Endothelial cell (in vitro differentiated cells): Measurements from ENCODE around the gene RING1. TPM values are rescaled to one million over a fixed set of nuclear protein-coding genes. Genes with fewer than 3 reads are reported as not detected.

Source experiments
- DNase-seq: peaks from one replicate; pipeline ENCODE4 v3.0.0; 2021; ENCODE audit warnings: low spot score
- H3K27ac Mint-ChIP-seq: one replicate; pipeline ENCODE4 v1.8.0; 2021; ENCODE audit warnings: mixed read lengths, inconsistent platforms; ENCODE audit not compliant: unreplicated experiment
- H3K27me3 Mint-ChIP-seq: one replicate; pipeline ENCODE4 v1.8.0; 2021; ENCODE audit warnings: mild to moderate bottlenecking, moderate library complexity, mixed read lengths, inconsistent platforms; ENCODE audit not compliant: unreplicated experiment
- H3K36me3 Mint-ChIP-seq: one replicate; pipeline ENCODE4 v1.8.0; 2021; ENCODE audit warnings: mild to moderate bottlenecking, low read depth, mixed read lengths, inconsistent platforms; ENCODE audit not compliant: unreplicated experiment
- H3K4me1 Mint-ChIP-seq: one replicate; pipeline ENCODE4 v1.8.0; 2021; ENCODE audit warnings: mild to moderate bottlenecking, mixed read lengths, inconsistent platforms; ENCODE audit not compliant: unreplicated experiment
- H3K4me3 Mint-ChIP-seq: one replicate; pipeline ENCODE4 v1.8.0; 2021; ENCODE audit warnings: mild to moderate bottlenecking, mixed read lengths, inconsistent platforms; ENCODE audit not compliant: unreplicated experiment
- H3K9me3 Mint-ChIP-seq: one replicate; pipeline ENCODE4 v1.8.0; 2021; ENCODE audit warnings: mixed read lengths, inconsistent platforms; ENCODE audit not compliant: unreplicated experiment
- total RNA-seq: library from RNA; stranded (reverse); fragmentation: NEBNext Ultra II Directional; extraction: Animal tissue kit (Norgen Biotek cat#: 25700); gene quantifications from one replicate; pipeline ENCODE4 v1.2.1, GENCODE V29; 2021; ENCODE audit not compliant: unreplicated experiment
- TF ChIP-seq, protein P1 (sequence below): fragments of 200-600 bp; sonication (generic); IDR thresholded peaks from one replicate; pipeline ENCODE4 v1.5.0; 2021; ENCODE audit warnings: antibody characterized with exemption; ENCODE audit not compliant: unreplicated experiment

The RING1 gene
- total RNA-seq, 1 donor from 2014 or later = 19.6 TPM

DNA sequence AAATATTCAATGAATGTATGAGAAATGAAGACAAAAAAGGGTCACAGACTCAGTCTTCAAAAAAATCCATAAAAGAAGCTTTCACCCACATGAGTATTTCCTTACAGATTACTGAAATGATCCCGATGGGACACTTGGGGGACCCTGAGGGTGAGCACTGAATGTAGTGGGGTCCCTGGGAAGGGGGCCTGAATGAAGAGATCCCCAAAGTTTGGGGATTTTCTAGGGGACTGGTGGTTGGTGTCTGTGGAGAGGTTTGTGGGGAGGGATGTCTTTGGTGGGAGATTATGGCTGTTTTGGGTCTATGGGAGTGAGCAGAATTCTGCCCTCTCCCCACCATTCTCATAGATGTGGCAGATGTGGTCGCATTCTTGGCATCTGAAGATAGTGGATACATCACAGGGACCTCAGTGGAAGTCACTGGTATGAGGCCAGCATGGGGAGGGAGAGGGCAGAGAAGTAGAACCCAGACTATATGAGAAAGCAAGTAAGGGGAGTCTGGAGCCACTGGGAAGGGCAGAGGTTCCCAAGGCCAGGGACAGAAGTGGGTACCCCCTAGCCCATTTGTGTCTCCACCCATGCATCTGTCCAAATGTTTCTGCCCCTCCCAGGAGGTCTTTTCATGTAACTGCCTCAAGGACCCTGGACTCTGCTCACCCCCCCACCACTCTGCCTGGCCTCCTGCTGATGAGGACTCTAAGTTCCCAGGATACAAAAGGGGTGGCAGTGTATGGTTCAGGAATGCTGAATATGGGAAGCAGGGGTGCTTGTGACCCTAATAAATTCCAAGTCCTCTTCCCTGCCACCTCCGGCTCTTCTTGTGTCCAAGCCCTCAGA, 2.1 kb upstream of the RING1 start:
- Mint-ChIP-seq H3K9me3 (no peaks in the 10 kb centered on the region), H3K4me1 (peaks cover 51% of the 10 kb centered on the region), H3K27me3 (peaks cover 22% of the 10 kb centered on the region), H3K4me3 (peak overlapping the region; percentile 74), H3K36me3 (peaks cover 44% of the 10 kb centered on the region), H3K27ac (peak overlapping the region; percentile 74)
- no peak for DNase-seq
- TF ChIP-seq, protein P1, sequence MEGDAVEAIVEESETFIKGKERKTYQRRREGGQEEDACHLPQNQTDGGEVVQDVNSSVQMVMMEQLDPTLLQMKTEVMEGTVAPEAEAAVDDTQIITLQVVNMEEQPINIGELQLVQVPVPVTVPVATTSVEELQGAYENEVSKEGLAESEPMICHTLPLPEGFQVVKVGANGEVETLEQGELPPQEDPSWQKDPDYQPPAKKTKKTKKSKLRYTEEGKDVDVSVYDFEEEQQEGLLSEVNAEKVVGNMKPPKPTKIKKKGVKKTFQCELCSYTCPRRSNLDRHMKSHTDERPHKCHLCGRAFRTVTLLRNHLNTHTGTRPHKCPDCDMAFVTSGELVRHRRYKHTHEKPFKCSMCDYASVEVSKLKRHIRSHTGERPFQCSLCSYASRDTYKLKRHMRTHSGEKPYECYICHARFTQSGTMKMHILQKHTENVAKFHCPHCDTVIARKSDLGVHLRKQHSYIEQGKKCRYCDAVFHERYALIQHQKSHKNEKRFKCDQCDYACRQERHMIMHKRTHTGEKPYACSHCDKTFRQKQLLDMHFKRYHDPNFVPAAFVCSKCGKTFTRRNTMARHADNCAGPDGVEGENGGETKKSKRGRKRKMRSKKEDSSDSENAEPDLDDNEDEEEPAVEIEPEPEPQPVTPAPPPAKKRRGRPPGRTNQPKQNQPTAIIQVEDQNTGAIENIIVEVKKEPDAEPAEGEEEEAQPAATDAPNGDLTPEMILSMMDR = no peak

DNA sequence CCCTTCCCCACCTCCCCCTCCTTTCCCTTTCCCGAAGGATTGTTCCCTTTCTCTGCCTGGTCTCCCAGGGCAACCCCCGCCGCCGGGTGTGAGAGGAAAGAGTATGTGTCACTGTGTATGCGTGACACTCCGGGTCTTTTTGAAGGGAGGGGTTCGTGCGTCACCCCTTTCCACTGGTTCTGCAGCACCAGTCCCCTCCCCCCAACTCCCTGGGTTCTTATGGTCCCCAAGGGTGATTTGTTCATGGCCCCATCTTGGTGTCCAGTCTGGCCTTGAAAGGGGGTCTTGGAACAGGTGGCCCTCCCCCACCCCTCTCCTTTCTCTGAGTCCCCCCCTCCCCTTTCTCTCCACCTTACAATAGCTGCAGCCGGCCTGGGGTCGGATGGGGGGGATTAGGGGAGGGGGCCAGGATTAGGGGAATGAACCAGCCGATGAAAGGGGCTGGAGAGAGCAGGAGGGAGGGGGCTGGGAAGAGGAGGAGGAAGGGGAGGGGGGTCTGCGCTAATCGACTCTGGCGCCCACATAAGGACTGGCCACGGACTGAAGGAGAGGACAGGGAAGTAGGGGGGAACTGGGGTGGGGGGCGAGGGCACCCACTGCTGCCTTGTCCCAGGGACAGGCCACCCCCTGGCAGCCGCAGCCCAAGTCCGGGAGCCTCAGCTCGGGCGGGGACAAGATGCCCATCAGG, 1.3 kb upstream of the RING1 start:
- H3K9me3 Mint-ChIP-seq = no peaks in the 10 kb centered on the region
- no peak overlapping the region for H3K27ac Mint-ChIP-seq
- peaks cover 22% of the 10 kb centered on the region for H3K27me3 Mint-ChIP-seq
- TF ChIP-seq, protein P1 = no peak
- H3K4me3 Mint-ChIP-seq = peak overlapping the region; percentile 97
- DNase-seq = peak; percentile 57
- H3K4me1 Mint-ChIP-seq = peaks cover 46% of the 10 kb centered on the region
- H3K36me3 Mint-ChIP-seq = peaks cover 41% of the 10 kb centered on the region

DNA sequence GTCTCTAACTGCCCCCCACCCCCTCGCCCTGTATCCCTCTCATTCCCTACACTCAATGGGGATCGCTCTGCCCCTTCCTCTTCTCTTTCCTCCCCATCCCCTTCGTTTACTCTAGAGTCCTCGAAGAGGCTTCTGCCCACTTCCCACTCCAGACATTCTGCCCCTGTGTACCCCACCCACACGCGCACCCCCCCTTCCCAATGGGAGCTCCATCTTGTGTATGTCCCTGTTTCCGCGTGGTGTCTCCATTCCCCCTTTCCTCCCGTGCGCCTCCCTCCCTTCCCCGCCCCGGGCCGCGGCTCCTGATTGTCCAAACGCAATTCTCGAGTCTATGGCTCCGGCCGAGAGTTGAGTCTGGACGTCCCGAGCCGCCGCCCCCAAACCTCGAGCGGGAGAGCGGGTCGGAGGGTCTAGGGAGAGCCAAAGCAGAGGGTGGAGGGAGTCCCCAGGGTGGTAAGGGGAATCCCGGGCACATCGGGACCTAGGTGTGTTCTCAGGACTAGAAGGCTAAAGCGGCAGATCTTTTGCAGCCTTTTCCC, 679 bp upstream of the RING1 start:
- Mint-ChIP-seq H3K27me3 (peaks cover 26% of the 10 kb centered on the region), H3K9me3 (no peaks in the 10 kb centered on the region), H3K4me1 (peaks cover 43% of the 10 kb centered on the region), H3K27ac (peak overlapping the region; percentile 90), H3K36me3 (peaks cover 41% of the 10 kb centered on the region), H3K4me3 (peak overlapping the region; percentile 97)
- peak; percentile 60 for DNase-seq
- TF ChIP-seq, protein P1 = no peak

DNA sequence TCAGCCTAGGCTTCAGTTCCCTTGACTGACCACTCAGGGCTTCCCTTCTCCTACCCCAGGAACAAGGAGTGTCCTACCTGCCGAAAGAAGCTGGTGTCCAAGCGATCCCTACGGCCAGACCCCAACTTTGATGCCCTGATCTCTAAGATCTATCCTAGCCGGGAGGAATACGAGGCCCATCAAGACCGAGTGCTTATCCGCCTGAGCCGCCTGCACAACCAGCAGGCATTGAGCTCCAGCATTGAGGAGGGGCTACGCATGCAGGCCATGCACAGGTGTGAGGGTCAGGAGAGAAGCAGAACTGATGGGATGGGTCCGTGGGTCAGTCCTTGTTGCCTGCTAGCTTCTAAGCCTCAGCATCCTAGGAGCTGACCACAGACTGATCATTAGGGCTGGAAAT, 1.6 kb downstream of the RING1 start:
- H3K36me3 Mint-ChIP-seq = peaks cover 28% of the 10 kb centered on the region
- H3K27me3 Mint-ChIP-seq = peaks cover 34% of the 10 kb centered on the region
- H3K27ac Mint-ChIP-seq = no peak overlapping the region
- TF ChIP-seq, protein P1 = no peak
- peak overlapping the region; percentile 97 for H3K4me3 Mint-ChIP-seq
- no peak for DNase-seq
- no peaks in the 10 kb centered on the region for H3K9me3 Mint-ChIP-seq
- peaks cover 34% of the 10 kb centered on the region for H3K4me1 Mint-ChIP-seq
